ENCODE data around the gene LCT.

- no peak for TF ChIP-seq REST (tag by site-specific recombination; IDR thresholded peaks at IDR 0.05)
- no peak for TF ChIP-seq ZNF704 (tag by site-specific recombination; IDR thresholded peaks at IDR 0.05)
- no peak for TF ChIP-seq ZNF48 (tag by site-specific recombination; IDR thresholded peaks at IDR 0.05)
- TF ChIP-seq CTCF (tag by site-specific recombination; IDR thresholded peaks at IDR 0.05), result no peak
- no peak for TF ChIP-seq SETDB1 (IDR thresholded peaks at IDR 0.05; ENCODE audit: insufficient read length, low read length)
- no peak for TF ChIP-seq GLIS2 (tag by site-specific recombination; IDR thresholded peaks at IDR 0.05)
Measured at GRCh38 chr2:135744760-135745314, 92.1 kb downstream of the LCT start.
